Measurements from ENCODE around the gene SPOCK2. TPM values are rescaled to one million over a fixed set of nuclear protein-coding genes. Genes with fewer than 3 reads are reported as not detected.

SPOCK2 gene
- total and polyA plus RNA-seq, 2 of the 4 experiments (the other 2 are of a cell fraction): 0.02 TPM; not detected in 1

DNA sequence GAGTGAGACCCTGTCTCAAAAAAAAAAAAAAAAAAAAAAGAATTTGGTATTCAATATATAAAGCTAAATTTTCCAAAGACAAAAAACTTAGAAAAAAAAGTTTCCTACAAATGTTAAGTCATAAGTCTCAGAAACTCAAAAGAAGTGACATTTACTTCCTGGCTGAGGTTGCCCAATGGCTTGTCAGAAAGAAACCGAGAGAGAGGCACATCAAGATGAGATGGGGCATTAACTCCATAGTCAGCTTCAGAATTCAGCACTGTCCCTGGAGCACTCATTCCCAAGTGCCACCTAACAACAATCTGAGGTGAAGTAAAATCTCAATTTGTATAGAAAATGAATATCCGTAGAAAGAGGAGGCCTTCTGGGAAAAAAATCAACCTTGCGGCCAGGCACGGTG lies 6.8 kb upstream of the SPOCK2 start:
- Histone ChIP-seq H3K14ac (replicated peaks; ENCODE audit: low read depth, low read length) (no peak overlapping the region), H3K9ac (ENCODE audit: low read depth, low read length) (no peak overlapping the region), H2AK9ac (replicated peaks; ENCODE audit: low read depth, low read length, poor library complexity) (no peak overlapping the region), H3K18ac (ENCODE audit: low read depth, low read length) (no peak overlapping the region), H2AFZ (replicated peaks; ENCODE audit: low read length, poor library complexity) (no peak overlapping the region), H2BK5ac (ENCODE audit: low read depth, low read length, poor library complexity, severe bottlenecking) (no peak overlapping the region), H4K8ac (ENCODE audit: low read depth in 2 of 2, low read length in 2 of 2) (no peak overlapping the region), H3K23ac (ENCODE audit: low read depth, low read length) (no peak overlapping the region), H2BK15ac (ENCODE audit: low read depth, low read length) (no peak overlapping the region), H3K36me3 (ENCODE audit: control insufficient read depth, insufficient read depth, low read length) (0 out of 2 replicates have a peak, but pooled peaks cover 3% of the 10 kb centered on the region), H3K4me1 (ENCODE audit: control insufficient read depth, insufficient read depth, low read length) (peaks cover 11% of the 10 kb centered on the region), H3K27ac (ENCODE audit: insufficient read depth, low read length) (no peak overlapping the region), H4K5ac (ENCODE audit: low read depth, low read length) (no peak overlapping the region), H3K27me3 (ENCODE audit: control insufficient read depth, insufficient read depth, low read length) (peaks cover 5% of the 10 kb centered on the region), H3K56ac (ENCODE audit: extremely low read depth, insufficient read depth, low read length) (no peak overlapping the region; the same call in 1 of the 2 replicates), H3K79me1 (ENCODE audit: low read depth in 1 of 2, low read length in 2 of 2) (no peaks in the 10 kb centered on the region), H3K9me3 (ENCODE audit: control insufficient read depth, insufficient read depth, low read length) (no peaks in the 10 kb centered on the region), H3K4me2 (ENCODE audit: low read depth, low read length) (no peak overlapping the region), H3K9me1 (ENCODE audit: insufficient read depth, low read length) (peaks cover 3% of the 10 kb centered on the region; the same call in 1 of the 2 replicates), H4K91ac (ENCODE audit: insufficient read depth, low read depth, low read length) (no peak overlapping the region), H3K4me3 (ENCODE audit: insufficient read depth, low read depth, low read length) (no peak overlapping the region), H2AK5ac (ENCODE audit: low read depth, low read length) (0 out of 2 replicates have a peak overlapping the region, but pooled peaks have one; percentile 21), H3K4ac (ENCODE audit: low read depth, low read length) (no peak overlapping the region; the same call in 1 of the 2 replicates), H2BK20ac (ENCODE audit: low read depth, low read length) (no peak overlapping the region; the same call in 1 of the 2 replicates), H2BK120ac (ENCODE audit: low read depth, low read length) (no peak overlapping the region), H4K20me1 (ENCODE audit: insufficient read depth, low read length) (peaks cover 10% of the 10 kb centered on the region; the same call in 1 of the 2 replicates)
- BruUV-seq (replicated peaks): no TSS peak
- POLR2A ChIA-PET (ENCODE audit: unreplicated experiment): no interaction called here
- TF ChIP-seq SMC3 (IDR thresholded peaks at IDR 0.05; ENCODE audit: low read depth, low read length) (no peak), MAFK (IDR thresholded peaks at IDR 0.05; ENCODE audit: low read depth, low read length) (no peak), USF2 (IDR thresholded peaks at IDR 0.05; ENCODE audit: low read depth, low read length) (no peak), FOS (IDR thresholded peaks at IDR 0.05; ENCODE audit: low read depth, low read length) (no peak), MAZ (IDR thresholded peaks at IDR 0.05; ENCODE audit: borderline replicate concordance, low read depth, low read length) (no peak)
- intact Hi-C loops (cut with micrococcal nuclease): no loop called here
- DNase-seq (no peak), ATAC-seq (ENCODE audit: low read depth) (no peak)
- in situ Hi-C loops (cut with MboI; ENCODE audit: low sequenced_read_pairs): no loop called here
- dilution Hi-C loops (cut with HindIII; ENCODE audit: low sequenced_read_pairs, unreplicated experiment): no loop called here
- 100% methylated on average over 1 of the region's 4 CpGs; no CpG with 5 or more reads in 1 of the 2 experiments for WGBS, 2 experiments (ENCODE audit: extremely low coverage in 2 of 2, insufficient read length in 1 of 2)
- CTCF ChIA-PET: no interaction called here
